ENCODE data around the gene LRBA. TPM values are rescaled to one million over a fixed set of nuclear protein-coding genes. Genes with fewer than 3 reads are reported as not detected.
A peak's percentile ranks its signal among the peaks of the same experiment; 100 is the strongest.

LRBA gene
- total and polyA plus RNA-seq, 9 of the 15 experiments (the other 6 are each of a cell fraction or from before 2014, with no cell fraction given) = 24.2 to 88.7 (median 59.7) TPM

GRCh38 chr4:150593996-150594395 is 421.1 kb downstream of the LRBA start:
- FAIRE-seq (peak; percentile 15), DNase-seq (ENCODE audit: extremely low read depth in 1 of 4, low spot score in 3 of 4) (peak in 1 of 4 experiments; percentile 34), ATAC-seq (peak; percentile 80)
- Histone ChIP-seq H3K4me2 (ENCODE audit: insufficient read depth, low read length) (no peak overlapping the region), H3K9ac (ENCODE audit: insufficient read depth in 1 of 2, low read depth in 2 of 2, low read length in 2 of 2) (no peak overlapping the region), H3K4me3 (no peak overlapping the region), H3K9me3 (replicated peaks; ENCODE audit: control insufficient read depth, insufficient read depth, low read depth, low read length) (no peaks in the 10 kb centered on the region), H3K9me1 (ENCODE audit: control insufficient read depth, insufficient read depth, low read length) (no peaks in the 10 kb centered on the region), H4K20me1 (replicated peaks; ENCODE audit: control insufficient read depth, insufficient read depth, low read length) (no peaks in the 10 kb centered on the region), H3K4me1 (replicated peaks in 1 of 2; ENCODE audit: control insufficient read depth in 2 of 2, insufficient read depth in 2 of 2, low read length in 2 of 2) (no peaks in the 10 kb centered on the region), H3K27me3 (ENCODE audit: control insufficient read depth in 2 of 2, insufficient read depth in 2 of 2, low read length in 2 of 2) (no peaks in the 10 kb centered on the region), H2AFZ (ENCODE audit: low read depth, low read length) (no peak overlapping the region), H3K27ac (ENCODE audit: extremely low read depth, low read depth, low read length) (no peak overlapping the region), H3K36me3 (ENCODE audit: control insufficient read depth, insufficient read depth, low read length) (peaks cover 23% of the 10 kb centered on the region; the same call in 2 of the 3 replicates), H3K79me2 (ENCODE audit: control insufficient read depth, insufficient read depth, low read length) (no peaks in the 10 kb centered on the region)
- 95% methylated on average over 1 of the region's 1 CpG for WGBS (ENCODE audit: insufficient coverage, low coverage, missing lambda C conversion rate)
- CTCF ChIA-PET (ENCODE audit: low intra/inter-chr PET ratio) = interaction anchor here (2.0 kb wide), 1 partner anchor 296 kb away, joined by 14 read pairs; no protein-coding TSS in a partner anchor
- in situ Hi-C loops (cut with MboI) = no loop called here
- POLR2A ChIA-PET = interaction anchor here (1.4 kb wide), 1 partner anchor 20 kb away, joined by 4 read pairs; no protein-coding TSS in a partner anchor
- intact Hi-C loops (cut with micrococcal nuclease) = loop anchor here (1.0 to 5.0 kb wide), 2 partner anchors 102 to 296 kb away; no protein-coding TSS in a partner anchor
- BruUV-seq (replicated peaks) = no TSS peak
- no peak for TF ChIP-seq PTRF (tag; IDR thresholded peaks at IDR 0.05)
- no peak for TF ChIP-seq MECOM (CRISPR knock-in tag; IDR thresholded peaks at IDR 0.05)
- TF ChIP-seq CTCF (IDR thresholded peaks at IDR 0.05 in 2 of 3, conservative IDR thresholded peaks at IDR 0.05 in 1 of 3; ENCODE audit: insufficient read depth in 2 of 3, low read depth in 1 of 3, low read length in 3 of 3) = peak in 2 of 3 experiments; percentile 23 to 53; a peak in 2 of 6 replicates
- no peak for TF ChIP-seq HNRNPK (IDR thresholded peaks at IDR 0.05; ENCODE audit: low read depth, low read length, poor library complexity, severe bottlenecking)
- TF ChIP-seq ZKSCAN1 (IDR thresholded peaks at IDR 0.05; ENCODE audit: low read depth, low read length) = no peak
- no peak for TF ChIP-seq MYC (IDR thresholded peaks at IDR 0.05; ENCODE audit: low read depth, low read length)
- TF ChIP-seq MYC (CRISPR knock-in tag; IDR thresholded peaks at IDR 0.05; ENCODE audit: borderline replicate concordance, low read depth) = no peak
- no peak for TF ChIP-seq ZBTB34 (CRISPR knock-in tag; IDR thresholded peaks at IDR 0.05)
- no peak for TF ChIP-seq ARNT (IDR thresholded peaks at IDR 0.05)
- TF ChIP-seq ZNF23 (CRISPR knock-in tag; IDR thresholded peaks at IDR 0.05) = no peak
- TF ChIP-seq FOXK1 (CRISPR knock-in tag; IDR thresholded peaks at IDR 0.05; ENCODE audit: borderline replicate concordance) = no peak
- no peak for TF ChIP-seq HLTF (IDR thresholded peaks at IDR 0.05)
- no peak for TF ChIP-seq ZC3H4 (CRISPR knock-in tag; IDR thresholded peaks at IDR 0.05; ENCODE audit: borderline replicate concordance)
- no peak for TF ChIP-seq ZNF12 (CRISPR knock-in tag; IDR thresholded peaks at IDR 0.05)
- TF ChIP-seq GATAD2A (IDR thresholded peaks at IDR 0.05) = no peak
- TF ChIP-seq ZNF311 (CRISPR knock-in tag; IDR thresholded peaks at IDR 0.05) = no peak
- TF ChIP-seq ESRRB (CRISPR knock-in tag; IDR thresholded peaks at IDR 0.05; ENCODE audit: borderline replicate concordance) = no peak
- no peak for TF ChIP-seq MNT (conservative IDR thresholded peaks at IDR 0.05)

All from K562 (cell line).